Activated CD4-positive, alpha-beta T cell treated with anti-CD3 and anti-CD28 coated beads for 1 hour (primary cell): ENCODE measurements around the gene ASAH2.
"Not testable (repeated sequence)": the region's sequence is repeated elsewhere in the genome, so short reads cannot be mapped to it uniquely, and the experiment has no call there.

ENCODE experiments used
- DNase-seq: peaks from one replicate; pipeline ENCODE4 v3.0.0-alpha.2; 2020

Gene ASAH2

GRCh38 chr10:50251394-50251793 lies at the start of gene ASAH2:
ASAH2 (minus strand) TSS chr10:50251516; CDS start chr10:50248610, 2,906 bp downstream.
- no peak for DNase-seq

- no peak for DNase-seq
Measured at GRCh38 chr10:50299948-50300669, 48.8 kb upstream of the ASAH2 start.

GRCh38 chr10:50295367-50295766 lies 44.1 kb upstream of the ASAH2 start:
- no peak for DNase-seq

DNA sequence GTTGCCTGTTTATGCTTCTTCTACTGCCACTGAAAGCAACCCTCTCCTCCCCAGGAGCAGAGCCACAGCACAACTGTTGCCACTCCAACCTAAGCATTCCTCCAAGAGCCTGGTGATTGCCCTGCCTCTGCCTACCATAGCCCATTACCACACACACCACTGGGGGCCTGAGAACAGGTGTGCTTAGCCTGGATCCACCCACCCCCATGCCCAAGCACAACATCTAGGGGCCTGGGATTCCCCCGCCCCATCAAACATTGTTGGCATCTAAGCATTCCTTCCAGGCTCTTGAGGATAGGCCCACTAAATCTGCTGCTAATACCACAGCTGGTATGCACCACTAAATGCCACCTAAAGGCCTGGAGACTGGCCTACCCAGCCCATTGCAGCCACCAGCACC lies 43.3 kb upstream of the ASAH2 start:
- no peak for DNase-seq

DNA sequence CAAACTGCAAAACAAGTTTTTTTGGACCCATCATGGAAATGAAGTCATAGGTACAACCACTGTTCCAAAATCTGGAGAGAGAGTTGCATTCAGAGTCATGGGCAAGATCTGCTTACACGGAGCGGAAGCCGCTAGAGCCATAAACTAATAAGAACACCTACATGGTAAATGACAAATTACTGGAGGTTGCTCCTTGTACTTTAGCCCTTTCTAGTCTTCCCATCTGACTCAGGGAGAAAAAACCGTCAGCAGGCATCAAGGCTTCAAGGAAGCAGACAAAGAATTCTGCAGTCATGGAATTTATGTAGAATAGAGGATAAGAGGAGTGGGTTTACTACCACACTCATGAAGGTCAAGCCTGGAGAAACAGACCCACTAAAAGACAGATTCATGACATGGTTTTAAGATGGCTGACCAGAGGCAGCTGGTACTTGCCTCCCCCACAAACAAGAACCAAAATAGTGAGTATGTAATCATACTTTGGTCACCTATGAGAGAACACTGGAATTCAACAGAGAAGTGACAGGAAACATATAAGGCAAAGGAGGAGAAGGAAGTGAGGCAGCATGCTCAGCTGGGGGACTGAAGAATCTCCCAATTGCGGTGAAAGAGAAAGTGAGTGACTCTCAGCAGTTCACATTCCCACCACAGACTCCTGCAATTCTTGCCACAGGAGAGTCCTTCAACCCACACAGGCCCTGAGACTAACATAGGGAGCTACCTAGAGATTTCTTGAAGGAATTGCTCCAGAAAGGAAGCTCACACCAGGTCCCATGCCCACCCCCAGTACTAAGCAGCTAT lies 42.4 kb upstream of the ASAH2 start:
- DNase-seq: no peak

DNA sequence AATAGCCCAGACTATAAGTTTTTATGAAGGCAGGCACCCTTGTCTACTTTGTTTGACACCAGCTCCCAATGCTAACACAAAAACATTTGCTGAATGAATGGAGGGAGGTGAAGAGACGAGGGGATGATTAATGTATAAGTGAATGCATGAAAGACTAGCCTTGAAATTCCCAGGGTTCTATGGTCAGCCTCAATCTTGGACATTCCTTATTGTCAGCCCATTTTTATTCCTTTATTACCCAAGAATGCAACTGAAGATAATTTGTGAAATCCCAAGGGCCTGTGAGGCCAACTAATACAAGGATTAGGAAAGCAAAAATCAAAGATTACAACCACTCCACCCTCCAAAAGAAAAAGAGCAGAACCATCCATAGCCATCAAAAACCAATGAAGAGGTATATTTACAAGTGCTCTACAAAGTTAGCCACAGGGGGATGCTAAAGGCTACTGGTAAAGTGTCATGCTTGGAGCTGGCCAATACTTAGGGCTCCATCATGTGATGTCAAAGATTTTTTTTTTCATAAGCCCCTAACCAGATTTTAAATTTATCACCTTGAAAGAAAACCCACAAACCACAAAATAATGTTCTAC lies 40.0 kb upstream of the ASAH2 start:
- DNase-seq: no peak

DNA sequence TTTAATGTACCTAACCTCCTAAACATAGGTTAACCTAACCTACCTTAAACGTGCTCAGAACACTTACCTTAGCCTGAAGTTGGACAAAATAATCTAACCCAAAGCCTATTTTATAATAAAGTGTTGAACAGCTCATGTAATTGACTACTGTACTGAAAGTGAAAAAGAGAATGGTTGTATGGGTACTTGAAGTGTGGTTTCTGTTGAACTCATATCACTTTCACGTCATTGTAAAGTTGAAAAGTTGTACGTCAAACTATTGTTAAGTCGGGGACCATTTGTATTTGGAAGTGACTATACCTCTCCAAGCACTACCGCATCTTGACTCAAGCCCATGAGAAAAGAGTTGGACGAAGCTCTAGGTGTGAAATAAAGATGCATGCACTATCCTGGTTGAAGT lies 37.9 kb upstream of the ASAH2 start:
- no peak for DNase-seq

DNA sequence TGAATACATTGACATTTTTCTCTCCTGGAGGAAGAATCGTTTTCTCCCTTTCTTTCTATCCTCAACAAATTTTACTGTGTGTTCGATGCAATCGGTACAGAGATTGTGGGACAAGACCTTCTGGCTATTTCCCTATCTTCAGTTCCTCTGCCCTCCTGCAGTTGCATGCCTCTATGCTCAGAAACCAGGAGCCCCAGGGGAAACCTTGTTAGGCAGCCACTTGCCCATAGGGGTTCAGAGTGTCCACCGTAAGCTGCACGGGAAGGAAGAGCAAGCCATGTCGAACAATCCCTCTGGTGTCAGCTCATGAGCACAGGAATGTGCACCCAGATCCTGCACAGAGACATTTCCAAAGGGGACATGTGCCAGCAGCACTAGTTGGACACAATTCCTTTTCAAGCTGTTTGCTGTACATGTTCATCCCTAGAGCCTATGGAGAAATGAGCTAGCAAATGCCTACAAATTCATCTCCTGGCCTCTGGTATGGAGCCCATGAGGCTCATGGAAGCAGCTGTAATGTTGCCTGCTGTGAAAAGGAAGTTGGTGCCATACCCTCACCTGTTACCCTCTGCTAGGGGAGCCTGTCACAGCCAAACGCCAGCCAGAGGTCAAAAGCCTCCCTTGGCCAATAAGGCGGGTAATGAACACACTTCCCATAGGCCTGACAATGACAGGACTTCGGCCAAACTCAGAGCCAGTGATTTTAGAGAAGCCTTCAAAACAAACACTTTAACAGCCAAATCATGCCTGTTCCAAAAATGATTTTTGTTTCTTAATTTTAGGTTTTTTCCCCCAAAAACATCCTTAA lies 35.9 kb upstream of the ASAH2 start:
- DNase-seq: no peak

GRCh38 chr10:50286517-50286916 lies 35.2 kb upstream of the ASAH2 start:
- no peak for DNase-seq

GRCh38 chr10:50281967-50282522 lies 30.7 kb upstream of the ASAH2 start:
- no peak for DNase-seq

- no peak for DNase-seq
Measured at GRCh38 chr10:50281210-50281966, 30.1 kb upstream of the ASAH2 start.

DNA sequence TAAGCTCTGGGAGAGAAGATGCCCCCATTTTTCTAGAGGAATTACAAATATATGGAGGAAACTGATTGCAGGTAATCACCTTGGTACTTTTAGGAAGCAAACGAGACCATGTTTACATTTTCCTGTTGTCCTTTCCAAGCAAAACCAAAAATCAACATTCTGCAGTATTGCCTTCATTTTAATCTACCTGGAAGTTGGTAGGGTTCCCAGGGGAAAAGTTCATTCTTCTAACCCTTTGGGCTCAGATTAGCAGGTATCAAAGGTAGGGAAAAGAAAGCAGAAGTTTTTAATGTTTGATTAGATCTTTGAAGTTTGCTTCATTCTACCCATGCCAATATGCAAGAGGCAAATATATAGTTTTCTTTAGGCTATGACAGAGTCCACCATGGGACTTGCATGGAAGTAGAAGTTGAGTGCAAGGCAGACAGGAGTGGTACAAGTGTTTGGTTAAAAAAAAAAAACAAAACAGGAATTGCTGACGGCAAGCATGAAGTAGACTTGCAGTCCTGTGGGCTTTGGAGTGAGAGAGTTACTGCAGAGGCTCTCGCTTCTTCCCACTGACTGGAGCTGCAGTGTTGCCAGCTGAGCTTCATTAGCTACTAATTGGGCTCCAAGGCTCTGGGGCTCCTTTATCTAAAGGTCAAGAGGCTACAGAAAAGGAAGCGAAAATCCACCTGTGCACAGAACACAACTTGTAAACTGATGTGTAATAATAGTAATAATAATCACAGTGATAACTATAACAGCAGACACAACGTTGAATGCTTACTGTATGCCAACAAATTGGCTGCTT lies 28.9 kb upstream of the ASAH2 start:
- no peak for DNase-seq

DNA sequence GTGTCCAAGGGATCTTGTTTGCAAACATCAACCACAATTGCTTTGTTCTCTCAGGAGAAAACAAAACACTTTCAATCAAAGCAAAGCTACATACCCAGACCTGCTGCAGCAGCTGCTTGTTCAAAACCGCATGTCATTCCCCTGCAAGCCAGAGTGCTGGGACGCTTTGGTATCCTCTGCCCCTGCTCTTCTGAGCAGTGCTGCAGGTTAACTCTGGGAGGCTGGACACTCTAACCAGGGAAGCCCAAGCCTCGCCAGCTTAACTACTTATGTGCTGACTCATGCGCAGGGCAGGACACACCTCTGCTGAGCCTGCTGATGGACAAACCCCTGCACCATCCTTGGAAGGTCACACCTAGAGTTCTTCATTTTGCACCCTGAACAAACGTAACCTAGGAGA lies 28.2 kb upstream of the ASAH2 start:
- DNase-seq: no peak

DNA sequence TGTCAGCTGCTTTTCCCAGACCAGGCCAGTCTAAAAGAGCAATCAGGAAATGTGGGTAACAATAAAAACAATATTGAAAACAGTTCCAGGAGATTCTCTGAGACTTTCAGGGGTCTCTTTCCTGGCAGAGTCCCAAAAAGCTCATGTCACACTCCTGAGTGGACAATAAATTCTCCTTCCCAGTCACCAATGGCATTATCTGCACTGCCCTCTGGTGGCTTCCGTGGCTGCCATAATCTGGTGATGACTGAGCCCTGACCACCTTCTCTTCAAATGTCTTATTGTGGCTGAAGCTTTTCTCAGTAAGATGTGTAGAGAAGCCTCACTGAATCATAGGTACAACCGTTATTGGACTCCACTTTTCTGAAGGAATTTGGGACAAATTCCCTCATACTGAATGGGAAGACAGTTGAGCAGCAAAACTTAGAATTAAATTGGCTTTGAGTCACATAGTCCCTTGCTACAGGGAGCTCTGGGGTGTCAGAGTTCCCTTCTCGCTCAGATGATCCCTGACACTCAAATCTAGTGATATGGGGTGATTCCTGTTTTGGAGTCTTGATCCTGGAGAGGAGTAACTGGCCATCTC lies 24.4 kb upstream of the ASAH2 start:
- no peak for DNase-seq

DNA sequence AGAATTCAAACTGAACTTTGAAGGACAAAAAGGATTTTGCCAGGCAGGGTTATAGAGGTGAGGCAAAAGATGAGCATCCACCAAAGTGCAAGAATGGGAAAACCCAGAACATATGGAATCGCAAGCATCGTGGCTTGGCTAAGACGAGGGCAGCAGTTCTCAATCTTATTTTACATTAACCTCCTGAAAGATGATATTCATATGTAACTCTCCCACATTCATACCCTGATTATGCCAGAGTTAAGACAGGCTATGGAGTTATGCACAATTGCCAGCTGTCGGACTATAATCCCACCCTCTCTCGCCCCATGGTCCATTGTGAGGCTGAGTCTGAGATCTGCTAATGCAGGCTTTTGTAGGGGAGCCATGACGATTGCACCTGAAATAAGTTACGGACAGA lies 21.2 kb upstream of the ASAH2 start:
- DNase-seq: no peak

DNA sequence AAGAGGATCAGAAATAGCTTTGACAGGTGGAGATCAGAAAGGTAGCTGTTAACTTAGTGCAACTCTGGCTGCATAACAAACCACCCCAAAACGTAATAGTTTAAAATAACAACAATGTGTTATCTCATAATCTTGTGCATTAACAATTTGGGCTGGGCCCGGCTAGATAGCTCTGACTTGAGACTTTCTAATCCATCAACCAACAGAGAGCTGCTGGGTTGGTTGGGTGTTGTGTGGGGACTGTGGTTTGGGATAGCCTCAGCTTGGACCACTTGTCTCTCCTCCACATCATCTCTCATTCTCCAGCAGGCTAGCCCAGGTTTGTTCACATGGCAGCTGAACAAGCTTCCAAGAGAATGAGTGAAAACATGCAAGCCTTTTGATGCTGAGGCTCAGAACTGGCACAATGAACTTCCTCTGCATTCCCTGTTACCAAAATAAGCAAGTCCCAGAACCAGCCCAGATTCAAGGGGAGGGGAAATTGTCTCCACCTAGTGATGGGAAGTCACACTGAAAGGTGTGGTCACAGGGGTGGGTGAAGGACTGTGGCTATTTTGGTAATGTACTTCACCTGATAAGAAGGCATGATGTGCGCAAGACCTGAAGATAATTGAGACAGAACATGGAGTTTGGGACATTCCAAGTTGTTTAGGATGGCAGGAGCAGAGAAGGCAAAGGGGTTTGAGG lies 20.4 kb upstream of the ASAH2 start:
- DNase-seq: no peak

- DNase-seq: not testable (repeated sequence)
Measured at GRCh38 chr10:50267877-50268276, 16.6 kb upstream of the ASAH2 start.

DNA sequence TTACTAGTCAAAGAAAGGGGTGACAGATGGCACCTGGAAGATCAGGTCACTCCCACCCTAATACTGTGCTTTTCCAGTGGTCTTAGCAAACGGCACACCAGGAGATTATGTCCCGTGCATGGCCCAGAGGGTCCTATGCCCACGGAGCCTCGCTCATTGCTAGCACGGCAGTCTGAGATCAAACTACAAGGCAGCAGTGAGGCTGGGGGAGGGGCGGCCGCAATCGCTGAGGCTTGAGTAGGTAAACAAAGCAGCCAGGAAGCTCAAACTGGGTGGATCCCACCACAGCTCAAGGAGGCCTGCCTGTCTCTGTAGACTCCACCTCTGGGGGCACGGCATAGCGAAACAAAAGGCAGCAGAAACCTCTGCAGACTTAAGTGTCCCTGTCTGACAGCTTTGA lies 11.3 kb upstream of the ASAH2 start:
- not testable (repeated sequence) for DNase-seq

GRCh38 chr10:50260791-50261281 lies 9.5 kb upstream of the ASAH2 start:
- DNase-seq: no peak

GRCh38 chr10:50254479-50254878 lies 3.2 kb upstream of the ASAH2 start:
- DNase-seq: no peak
